SK-N-MC (cell line): ENCODE results near the gene BET1L.

Source experiments
- EZH2 ChIP-seq: fragments of 200-600 bp; sonication (generic); IDR thresholded peaks from one replicate; pipeline ENCODE4 v1.6.1; 2017; ENCODE audit warnings: antibody characterized with exemption
- POLR2AphosphoS5 ChIP-seq: IDR thresholded peaks from 2 replicates; pipeline ENCODE4 v1.6.1; 2012; ENCODE audit warnings: mild to moderate bottlenecking, low read depth, low read length, borderline replicate concordance

DNA sequence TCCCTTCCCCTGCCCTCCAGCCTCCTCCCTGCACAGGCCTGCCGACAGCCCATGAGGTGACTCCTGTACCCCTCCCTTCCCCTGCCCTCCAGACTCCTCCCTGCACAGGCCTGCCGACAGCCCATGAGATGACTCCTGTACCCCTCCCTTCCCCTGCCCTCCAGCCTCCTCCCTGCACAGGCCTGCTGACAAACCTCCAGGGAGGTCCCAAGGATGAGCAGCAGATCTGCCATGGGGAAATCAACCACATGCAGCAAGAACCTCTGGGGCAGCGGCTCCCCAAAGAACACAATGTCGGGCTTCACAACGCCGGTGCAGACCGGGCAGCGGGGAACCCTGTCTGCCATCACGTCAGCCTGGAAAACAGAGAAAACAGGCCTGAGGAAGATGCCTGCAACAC lies 16.7 kb upstream of the BET1L start:
- TF ChIP-seq EZH2 (no peak), POLR2AphosphoS5 (no peak)
